Activated CD4-positive, CD25-positive, alpha-beta regulatory T cell treated with anti-CD3 and anti-CD28 coated beads, Interleukin-2, amount 50 U/mL, for 72 hours (primary cell): ENCODE data around the gene ST7.
"Not testable (repeated sequence)": the region's sequence is repeated elsewhere in the genome, so short reads cannot be mapped to it uniquely, and the experiment has no call there.

ENCODE experiments used
- DNase-seq: peaks from one replicate; pipeline ENCODE4 v3.0.0; 2021

The ST7 gene

GRCh38 chr7:116951366-116952292 lies 1.7 kb upstream of the ST7 start:
- no peak for DNase-seq

GRCh38 chr7:116952635-116953371 lies 498 bp upstream of the ST7 start:
- DNase-seq: no peak

- no peak for DNase-seq
These were observed 871 bp downstream of the ST7 start for GRCh38 chr7:116953906-116954838.

GRCh38 chr7:116955340-116955739 lies 2.0 kb downstream of the ST7 start:
- DNase-seq: no peak

GRCh38 chr7:116955801-116956476 lies 2.6 kb downstream of the ST7 start:
- no peak for DNase-seq

GRCh38 chr7:116956477-116956804 lies 3.1 kb downstream of the ST7 start:
- no peak for DNase-seq

- no peak for DNase-seq
These were observed 4.6 kb downstream of the ST7 start for GRCh38 chr7:116957874-116958273.

GRCh38 chr7:116961966-116962673 lies 8.8 kb downstream of the ST7 start:
- not testable (repeated sequence) for DNase-seq

GRCh38 chr7:116963234-116963633 lies 9.9 kb downstream of the ST7 start:
- DNase-seq: no peak

GRCh38 chr7:116966601-116967000 lies 13.3 kb downstream of the ST7 start:
- DNase-seq: no peak

- DNase-seq: no peak
These were observed 14.1 kb downstream of the ST7 start for GRCh38 chr7:116967254-116967922.

GRCh38 chr7:116967983-116968382 lies 14.7 kb downstream of the ST7 start:
- DNase-seq: no peak

- no peak for DNase-seq
These were observed 15.3 kb downstream of the ST7 start for GRCh38 chr7:116968631-116969030.

- DNase-seq: no peak
These were observed 16.1 kb downstream of the ST7 start for GRCh38 chr7:116969371-116969902.

- no peak for DNase-seq
These were observed 17.1 kb downstream of the ST7 start for GRCh38 chr7:116970238-116970910.

- not testable (repeated sequence) for DNase-seq
These were observed 17.9 kb downstream of the ST7 start for GRCh38 chr7:116971153-116971552.

GRCh38 chr7:116971869-116972268 lies 18.6 kb downstream of the ST7 start:
- no peak for DNase-seq

- DNase-seq: not testable (repeated sequence)
These were observed 21.7 kb downstream of the ST7 start for GRCh38 chr7:116975024-116975423.

GRCh38 chr7:116977172-116977571 lies 23.9 kb downstream of the ST7 start:
- DNase-seq: no peak

GRCh38 chr7:116978006-116978405 lies 24.7 kb downstream of the ST7 start:
- no peak for DNase-seq
